ENCODE data around the gene MIER3.

DNA sequence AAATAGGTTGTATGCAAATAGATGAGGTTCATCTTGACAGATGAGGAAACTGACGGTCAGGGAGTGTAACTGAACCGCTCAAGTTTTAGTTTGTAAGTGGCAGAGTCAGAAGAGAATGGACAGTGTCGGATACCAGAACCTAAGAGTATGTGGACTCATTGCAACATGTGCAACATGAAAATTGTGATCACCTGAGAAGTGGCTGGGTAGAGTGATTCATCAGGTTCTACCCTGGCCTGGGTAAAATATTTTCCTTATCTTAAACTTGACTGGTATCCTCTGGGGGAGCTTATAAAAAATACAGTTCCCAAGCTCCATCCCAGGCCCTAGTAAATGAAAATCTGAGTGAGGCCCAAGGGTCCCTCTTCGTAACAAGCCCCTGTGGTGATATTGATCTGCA, 35.2 kb upstream of the MIER3 start:
- TF ChIP-seq, protein P1, sequence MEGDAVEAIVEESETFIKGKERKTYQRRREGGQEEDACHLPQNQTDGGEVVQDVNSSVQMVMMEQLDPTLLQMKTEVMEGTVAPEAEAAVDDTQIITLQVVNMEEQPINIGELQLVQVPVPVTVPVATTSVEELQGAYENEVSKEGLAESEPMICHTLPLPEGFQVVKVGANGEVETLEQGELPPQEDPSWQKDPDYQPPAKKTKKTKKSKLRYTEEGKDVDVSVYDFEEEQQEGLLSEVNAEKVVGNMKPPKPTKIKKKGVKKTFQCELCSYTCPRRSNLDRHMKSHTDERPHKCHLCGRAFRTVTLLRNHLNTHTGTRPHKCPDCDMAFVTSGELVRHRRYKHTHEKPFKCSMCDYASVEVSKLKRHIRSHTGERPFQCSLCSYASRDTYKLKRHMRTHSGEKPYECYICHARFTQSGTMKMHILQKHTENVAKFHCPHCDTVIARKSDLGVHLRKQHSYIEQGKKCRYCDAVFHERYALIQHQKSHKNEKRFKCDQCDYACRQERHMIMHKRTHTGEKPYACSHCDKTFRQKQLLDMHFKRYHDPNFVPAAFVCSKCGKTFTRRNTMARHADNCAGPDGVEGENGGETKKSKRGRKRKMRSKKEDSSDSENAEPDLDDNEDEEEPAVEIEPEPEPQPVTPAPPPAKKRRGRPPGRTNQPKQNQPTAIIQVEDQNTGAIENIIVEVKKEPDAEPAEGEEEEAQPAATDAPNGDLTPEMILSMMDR (IDR thresholded peaks at IDR 0.05): no peak
- no peak for TF ChIP-seq POLR2A (IDR thresholded peaks at IDR 0.05)

Measured in body of pancreas (tissue), 4 donors.